GM11168 (cell line): ENCODE results near the gene IGSF6.
"Not testable (repeated sequence)": the region's sequence is repeated elsewhere in the genome, so short reads cannot be mapped to it uniquely, and the experiment has no call there.

ENCODE experiments used
- in situ Hi-C: fragments of 300-500 bp; cut with MboI; formaldehyde crosslinking; loops from one replicate; pipeline ENCODE4 v1.12.0; 2022; ENCODE audit warnings: low sequenced_read_pairs; ENCODE audit not compliant: unreplicated experiment

Gene IGSF6

DNA sequence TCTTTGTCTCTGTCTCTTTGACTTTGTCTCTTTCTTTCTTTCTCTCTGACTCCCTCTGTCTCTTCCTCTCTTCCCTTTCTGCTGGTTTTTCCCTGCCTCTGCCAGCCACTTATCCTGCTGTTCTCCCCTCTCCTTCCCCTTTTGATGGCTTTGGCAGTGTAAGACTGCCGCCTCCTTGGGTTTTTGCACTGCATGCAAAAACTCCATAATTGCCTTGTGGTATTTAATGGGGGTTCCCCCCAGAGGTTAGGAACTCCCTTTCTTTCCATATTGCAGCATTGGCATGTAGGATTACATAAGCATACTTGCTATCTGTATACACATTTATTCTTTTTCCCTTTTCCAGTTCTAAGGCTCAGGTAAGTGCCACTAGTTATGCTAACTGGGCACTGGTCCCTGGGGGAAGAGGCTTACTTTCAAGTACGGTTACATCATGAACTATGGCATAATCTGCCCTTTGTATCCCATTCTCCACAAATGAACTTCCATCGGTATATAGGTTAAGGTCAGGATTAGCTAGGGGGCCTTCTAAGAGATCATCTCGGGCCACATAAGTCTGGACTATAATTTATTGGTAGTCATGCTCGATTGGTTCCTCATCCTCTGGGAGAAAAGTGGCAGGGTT, 20.3 kb downstream of the IGSF6 start:
- in situ Hi-C loops, result not testable (repeated sequence)

DNA sequence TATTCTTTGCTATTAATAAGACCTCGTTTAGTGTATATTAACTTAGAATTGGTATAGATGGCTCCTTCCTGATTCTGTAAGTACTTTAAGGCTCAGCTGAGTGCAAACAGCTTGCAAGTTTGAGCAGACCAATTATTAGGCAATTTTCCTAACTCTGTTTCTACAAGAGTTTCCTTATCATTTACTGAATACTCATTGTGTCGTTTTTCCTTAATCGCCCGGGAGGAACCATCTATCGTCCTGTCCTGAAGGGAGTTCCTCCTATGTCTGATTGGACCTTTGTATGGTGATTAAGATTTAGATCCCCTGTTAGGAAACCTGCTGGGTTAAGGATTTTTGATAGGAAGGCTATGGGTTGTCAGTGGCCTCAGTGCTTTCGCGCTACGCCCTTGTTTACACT, 21.0 kb downstream of the IGSF6 start:
- in situ Hi-C loops, result not testable (repeated sequence)

DNA sequence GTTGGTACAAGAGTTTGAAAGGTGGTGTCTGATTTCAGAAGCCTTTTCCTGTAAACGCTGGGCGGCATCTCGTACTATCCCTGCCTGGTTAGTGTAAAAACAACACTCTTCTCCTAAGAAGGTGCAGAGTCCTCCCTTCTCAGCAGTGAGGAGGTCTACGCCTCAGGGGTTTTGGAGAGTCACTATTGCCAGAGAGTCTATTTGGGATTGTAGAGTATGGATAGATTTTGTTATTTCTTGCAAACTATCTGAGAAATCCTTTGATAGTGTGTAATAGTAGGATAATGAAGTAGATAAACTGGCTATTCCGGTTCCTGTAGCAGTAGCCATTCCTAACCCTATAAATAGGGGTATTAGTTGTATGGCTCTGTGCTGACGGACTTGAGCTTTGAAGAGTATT, 21.5 kb downstream of the IGSF6 start:
- in situ Hi-C loops, result not testable (repeated sequence)

DNA sequence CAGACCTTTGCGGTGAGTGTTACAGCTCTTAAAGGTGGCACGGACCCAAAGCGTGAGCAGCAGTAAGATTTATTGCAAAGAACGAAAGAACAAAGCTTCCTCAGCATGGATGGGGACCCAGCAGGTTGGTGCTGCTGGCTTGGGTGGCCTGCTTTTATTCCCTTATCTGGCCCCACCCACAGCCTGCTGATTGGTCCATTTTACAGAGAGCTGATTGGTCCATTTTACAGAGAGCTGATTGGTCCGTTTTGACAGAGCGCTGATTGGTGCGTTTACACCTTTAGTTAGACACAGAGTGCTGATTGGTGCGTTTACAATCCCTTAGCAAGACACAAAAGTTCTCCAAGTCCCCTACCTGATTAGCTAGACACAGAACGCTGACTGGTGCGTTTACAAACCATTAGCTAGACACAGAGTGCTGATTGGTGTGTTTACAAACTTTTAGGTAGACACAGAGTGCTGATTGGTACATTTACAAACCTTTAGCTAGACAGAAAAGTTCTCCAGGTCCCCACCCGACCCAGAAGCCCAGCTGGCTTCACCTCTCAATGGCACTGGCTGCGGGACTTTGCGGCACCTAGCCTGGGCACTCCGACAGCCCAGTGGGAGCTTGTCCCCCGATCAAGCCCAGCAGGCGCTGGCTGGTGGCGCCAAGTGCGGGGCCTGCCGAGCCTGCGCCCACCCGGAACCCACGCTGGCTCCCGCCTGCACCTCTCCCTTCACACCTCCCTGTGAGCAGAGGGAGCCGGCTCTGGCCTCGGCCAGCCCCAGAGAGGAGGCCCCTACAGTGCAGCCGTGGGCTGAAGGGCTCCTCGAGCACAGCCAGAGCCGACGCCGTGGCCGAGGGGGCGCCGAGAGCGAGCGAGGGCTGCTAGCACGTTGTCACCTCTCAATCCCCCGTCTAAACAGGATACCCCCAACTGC, 22.5 kb downstream of the IGSF6 start:
- in situ Hi-C loops, result not testable (repeated sequence)

DNA sequence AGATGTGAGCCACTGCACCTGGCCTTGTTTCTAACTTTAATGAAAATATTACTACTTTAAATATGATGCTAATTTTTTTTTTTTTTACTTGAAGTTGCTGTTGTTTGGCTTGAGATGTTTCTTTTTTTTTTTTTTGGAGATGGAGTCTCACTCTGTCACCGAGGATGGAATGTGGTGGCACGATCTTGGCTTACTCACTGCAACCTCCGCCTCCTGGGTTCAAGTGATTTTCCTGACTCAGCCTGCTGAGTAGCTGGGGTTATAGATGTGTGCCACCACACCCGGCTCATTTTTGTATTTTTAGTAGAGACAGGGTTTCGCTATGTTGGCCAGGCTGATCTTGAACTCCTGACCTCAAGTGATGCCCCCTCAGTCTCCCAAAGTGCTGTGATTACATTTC, 23.6 kb downstream of the IGSF6 start:
- in situ Hi-C loops, result no loop called here

DNA sequence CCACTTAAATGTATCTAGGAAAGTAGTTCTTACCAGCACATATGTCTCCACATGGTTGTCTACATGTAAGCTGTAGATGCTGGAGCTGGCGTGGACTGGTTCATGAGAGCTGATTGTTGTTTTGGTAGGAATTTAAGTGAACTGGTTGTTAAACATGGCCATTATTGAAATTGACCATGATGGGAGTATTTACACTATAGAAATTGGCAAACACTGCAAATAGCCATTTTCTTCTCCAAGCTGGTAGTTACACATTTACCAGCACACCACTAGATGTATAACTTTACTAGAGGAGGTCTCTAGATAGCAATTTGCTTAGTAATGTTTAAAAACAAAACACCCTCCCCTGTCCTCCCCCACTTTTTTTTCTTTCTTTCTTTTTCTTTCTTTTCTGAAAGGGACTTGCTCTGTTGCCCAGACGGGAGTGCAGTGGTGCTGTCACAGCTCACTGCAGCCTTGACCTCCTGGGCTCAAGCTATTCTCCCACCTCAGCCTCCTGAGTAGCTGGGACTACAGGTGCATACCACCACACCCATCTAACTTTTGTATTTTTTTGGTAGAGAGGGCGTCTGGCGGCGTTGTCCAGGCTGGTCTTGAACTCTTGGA, 24.2 kb downstream of the IGSF6 start:
- in situ Hi-C loops, result no loop called here

DNA sequence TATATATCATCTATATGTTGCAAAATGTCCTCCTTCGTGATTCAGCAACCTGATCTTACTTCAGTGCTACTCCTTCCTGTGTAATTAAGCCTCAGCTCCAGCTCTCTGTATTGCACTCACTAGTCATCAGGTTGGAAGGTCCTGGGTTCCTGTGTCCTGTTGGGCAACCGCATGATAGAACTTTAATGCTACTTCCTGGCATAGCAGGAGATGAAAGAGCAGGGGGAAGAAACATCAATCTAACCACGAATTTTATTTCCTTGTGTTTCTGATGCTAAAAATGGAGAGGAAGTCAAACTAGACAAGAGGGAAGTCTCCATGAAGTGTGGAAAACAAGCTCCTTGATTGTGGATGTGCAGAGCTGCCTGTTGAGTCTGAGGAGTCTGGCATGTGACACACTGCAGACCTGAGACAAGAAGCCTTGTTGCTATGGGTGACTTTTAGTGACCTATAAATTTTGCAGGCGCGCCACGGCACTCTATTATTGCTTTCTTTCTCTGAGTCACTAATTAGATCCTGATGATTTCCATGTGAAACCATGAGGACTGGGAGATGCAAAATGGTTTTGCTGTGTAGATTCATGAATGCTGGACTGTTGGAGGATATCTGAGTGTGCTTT, 25.6 kb downstream of the IGSF6 start:
- in situ Hi-C loops, result no loop called here

DNA sequence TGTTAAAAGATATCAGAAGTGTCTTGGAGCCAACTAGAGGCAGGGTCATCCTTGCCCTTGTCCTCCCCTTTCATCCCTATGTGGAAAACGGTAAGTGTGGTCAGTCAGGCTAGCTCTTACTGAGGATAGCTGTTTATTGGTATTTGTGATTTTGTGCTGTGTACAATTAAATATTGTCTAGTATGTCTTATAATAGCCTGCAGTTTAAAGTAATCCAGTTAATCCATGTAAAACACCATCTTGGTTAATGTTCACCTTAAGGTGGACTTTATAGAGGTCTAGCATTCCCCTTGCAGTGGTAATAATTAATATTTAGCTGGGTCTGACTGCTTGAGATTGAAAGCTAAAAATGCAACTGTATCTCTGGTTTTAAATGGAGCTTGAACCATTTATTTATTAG, 27.4 kb downstream of the IGSF6 start:
- in situ Hi-C loops, result no loop called here

DNA sequence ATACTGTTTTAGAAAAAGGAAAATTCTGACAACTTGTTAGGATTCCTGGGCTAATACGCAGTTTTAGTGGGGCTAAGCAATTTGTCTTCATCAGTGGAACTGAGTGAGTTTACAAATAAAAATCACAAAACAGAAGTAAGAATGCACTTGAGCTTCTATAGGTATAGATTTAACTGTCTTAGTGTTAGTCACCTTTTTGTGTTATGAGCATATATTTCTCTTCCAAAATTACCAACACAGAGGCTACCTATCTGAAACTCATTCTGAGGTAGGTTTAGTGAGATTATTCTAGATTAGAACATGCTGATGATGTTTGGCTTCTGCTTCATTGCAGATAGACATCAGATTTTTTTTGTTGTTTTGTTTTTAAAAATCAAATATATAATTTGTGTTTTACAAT, 29.9 kb downstream of the IGSF6 start:
- in situ Hi-C loops, result no loop called here

DNA sequence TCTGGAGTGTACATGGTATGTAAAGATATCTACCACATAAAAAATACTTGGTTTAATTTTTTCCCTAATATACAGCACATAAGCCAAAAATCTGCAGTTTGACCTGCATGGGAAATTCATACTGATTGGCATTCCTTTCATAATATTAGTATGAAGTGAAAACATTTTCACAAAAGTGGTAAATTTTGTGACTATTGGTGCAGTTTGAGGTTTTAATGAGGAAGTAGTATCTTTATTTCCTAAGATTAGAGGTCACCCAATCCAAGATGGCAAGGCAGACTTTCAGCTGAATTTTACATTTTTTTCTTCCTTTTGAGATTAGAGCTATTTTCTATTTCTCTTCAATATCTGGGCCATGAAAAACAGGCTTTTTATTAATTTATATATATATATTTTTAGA, 31.8 kb downstream of the IGSF6 start:
- in situ Hi-C loops, result no loop called here

DNA sequence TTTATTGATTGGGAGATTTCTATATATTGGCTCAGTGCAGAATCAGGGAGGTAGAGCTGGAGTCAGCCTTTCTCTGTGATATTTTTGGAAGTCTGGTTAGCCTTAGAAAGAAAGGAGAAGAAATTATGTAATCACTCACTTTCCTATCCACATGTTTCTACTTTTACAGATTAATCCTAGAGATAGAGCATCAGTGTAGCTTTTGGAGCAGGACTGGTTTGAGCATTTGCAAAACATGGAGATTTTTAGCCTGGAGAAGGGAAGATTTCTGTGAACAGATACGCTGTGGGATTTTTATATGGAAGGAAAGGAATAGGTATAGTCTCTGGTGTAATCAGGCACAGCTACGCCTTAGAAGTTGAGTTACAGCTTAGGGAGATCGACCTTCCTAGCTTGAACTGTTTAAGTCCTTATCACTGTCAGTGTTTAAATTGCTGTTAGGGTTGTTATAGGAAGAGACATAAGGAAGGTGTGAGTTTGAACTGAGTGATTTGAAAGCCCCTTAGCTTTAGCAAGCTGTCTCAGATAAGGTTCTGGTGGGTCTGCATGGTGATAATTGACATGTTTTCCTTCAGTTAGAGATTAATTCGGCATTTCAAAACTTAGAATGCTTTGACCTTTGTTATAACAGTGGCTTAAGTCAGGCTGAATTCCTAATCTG, 32.5 kb downstream of the IGSF6 start:
- in situ Hi-C loops, result no loop called here

DNA sequence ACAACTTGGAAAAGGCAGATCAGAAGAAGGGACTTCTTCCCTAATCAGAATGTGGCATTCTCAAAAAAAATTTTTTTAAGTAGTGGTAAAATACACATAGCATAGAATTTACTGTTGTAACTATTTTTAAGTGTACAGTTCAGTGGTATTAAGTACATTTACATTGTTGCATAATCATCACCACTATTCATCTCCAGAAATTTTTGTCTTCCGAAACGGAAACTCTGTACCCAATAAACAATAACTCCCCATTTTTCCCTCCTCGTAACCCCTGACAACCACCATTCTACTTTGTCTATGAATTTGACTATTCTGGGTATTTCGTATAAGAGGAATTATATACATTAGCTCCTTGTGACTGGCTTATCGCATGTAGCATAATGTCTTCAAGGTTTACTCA, 34.1 kb downstream of the IGSF6 start:
- in situ Hi-C loops, result no loop called here

DNA sequence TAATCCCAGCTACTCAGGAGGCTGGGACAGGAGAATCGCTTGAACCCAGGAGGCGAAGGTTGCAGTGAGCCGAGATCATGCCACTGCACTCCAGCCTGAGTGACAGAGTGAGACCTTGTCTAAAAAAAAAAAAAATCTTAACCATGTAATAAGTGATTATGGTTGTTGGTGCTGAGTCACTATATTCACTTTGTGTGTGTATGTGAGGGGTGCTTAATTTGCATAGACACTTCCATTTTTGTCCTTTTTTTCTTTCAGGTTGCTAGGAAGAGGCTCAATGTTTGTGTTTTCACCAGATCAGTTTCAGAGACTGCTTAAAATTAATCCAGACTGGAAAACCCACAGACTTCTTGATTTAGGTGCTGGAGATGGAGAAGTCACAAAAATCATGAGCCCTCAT, 34.8 kb downstream of the IGSF6 start:
- in situ Hi-C loops, result no loop called here

DNA sequence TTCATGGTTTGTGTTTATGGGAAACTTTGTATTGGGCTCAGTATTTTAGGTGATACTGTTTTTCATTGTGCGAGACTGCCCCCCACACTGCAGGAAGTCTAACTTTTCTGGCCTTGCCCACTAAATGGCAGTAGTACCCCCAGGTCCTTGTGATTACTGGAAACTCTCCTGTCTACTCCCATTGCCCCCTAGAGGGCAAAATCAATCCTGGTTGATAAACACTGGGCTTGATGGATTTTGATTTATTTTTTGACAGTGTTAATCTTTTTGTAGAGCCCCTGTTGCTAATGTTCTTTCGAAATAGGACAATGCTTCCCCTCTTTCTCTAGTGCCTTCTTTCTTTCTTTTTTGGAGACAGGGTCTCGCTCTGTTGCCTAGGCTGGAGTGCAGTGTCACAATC, 37.5 kb downstream of the IGSF6 start:
- in situ Hi-C loops, result no loop called here

DNA sequence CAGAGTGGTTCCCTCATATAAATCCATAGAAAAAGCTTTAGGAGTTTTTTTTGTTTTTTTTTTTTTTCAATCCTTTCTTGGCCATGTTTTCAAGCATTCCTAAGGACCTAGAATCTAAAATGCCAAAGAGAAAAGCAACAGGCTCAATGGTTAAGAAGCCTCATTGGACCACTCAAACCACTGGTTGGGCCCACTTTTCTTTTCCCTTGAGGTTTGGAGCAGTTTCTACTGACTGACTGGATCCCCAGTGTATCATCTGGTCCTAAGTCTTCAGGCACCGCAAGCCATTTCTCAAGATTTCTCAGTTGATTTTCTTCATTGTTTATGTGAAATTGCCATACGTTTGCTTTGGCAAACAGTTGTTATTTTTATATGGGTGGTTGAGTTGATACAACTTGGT, 38.6 kb downstream of the IGSF6 start:
- in situ Hi-C loops, result no loop called here

DNA sequence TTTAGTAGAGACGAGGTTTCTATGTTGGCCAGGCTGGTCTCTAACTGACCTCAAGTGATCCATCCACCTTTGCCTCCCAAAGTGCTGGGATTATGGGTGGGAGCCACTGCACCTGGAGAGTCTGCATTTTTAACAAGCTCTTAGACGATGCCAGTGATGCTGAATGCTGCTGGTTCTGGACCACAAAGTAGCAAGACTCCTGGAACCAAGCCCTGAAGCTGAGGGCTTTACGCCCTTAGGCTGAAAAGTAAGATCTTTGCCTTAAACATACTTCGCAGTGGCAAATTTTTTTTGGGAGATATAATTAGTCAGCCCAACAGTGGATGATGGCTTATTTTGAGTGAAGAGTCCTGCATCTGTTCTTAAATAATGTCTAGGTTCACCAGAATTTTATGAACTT, 39.0 kb downstream of the IGSF6 start:
- in situ Hi-C loops, result no loop called here

DNA sequence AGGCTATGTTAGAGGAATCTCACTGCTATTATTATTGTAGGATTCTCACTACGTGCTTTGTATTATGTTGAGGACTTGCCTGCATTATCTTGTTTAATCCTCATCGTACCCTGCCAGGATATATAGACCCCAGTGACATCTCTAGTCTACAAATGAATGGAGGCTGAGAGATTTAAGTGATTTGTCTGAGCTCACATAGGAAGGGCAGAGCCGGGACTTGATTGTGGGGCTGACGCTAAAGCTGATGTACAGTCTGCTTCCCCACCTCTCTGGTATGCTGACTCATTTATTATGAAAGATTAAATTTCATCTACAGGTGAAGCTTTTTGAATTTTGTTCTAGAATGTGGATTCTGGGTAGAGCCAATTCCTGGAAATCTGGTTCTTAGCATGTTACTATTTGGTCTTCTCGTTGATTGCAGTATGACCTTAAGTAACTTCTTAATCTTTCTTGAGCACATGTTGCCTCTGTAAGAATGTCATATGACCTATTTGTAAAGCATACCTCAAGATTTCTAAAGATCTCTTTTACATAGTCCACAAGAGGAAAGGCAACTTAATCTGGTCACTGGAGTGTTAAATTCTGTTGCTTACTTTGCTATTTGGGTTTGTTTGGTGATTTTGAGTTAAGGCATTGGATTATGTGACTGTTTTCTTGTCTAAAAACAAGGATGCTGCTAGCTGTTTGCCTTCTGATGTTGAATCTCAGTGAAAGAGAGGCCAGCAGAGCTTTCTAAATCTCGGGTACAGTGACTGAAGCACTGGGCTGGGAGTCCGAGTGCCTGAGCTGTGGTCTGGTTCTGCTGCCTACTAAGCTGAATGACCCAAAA, 40.6 kb downstream of the IGSF6 start:
- in situ Hi-C loops, result no loop called here

DNA sequence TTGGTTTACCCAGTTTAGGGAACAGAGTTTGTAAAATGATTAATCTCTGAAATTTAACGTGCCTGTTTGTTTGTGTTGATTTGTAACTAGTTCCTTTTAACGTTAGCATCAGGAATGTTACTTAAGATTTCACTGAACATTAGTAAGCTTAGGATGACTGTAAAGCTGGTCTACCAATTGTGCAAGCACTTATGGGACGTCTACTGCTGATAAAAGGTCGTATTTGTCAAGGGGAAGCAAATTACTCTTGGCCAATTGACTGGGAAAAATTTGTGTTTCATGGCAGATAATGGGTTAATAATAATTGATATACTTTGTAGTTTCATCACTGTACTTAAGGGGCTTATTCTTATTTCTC, 41.2 kb downstream of the IGSF6 start:
- in situ Hi-C loops, result no loop called here

DNA sequence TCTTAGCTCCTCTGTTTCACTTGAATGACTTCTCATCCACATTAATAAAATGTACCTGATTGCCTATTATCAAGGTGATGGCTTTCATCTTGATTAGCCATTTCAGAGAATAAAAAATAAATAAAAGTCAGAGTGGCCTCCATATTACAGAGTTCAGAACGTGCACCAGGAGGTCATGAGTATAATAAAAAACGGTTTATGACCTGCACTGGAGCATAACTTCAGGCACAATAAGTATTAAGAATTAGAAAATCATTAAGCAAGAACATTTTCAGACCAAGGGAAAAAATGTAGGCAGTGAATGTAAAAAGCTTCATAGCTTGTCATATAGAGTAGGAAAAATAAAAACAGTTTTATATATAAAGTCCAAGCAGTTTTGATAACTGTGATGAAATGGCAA, 41.6 kb downstream of the IGSF6 start:
- in situ Hi-C loops, result no loop called here
